Skeletal muscle tissue (tissue), 4 donors: ENCODE measurements around the gene DGKD. TPM values are rescaled to one million over a fixed set of nuclear protein-coding genes. Genes with fewer than 3 reads are reported as not detected.
A peak's percentile ranks its signal among the peaks of the same experiment; 100 is the strongest.

ENCODE experiments used
- H3K27ac ChIP-seq: one replicate; pipeline ENCODE4 v1.7.0; 2013; ENCODE audit warnings: mild to moderate bottlenecking, low read depth, low read length, inconsistent platforms
- H3K27me3 ChIP-seq, 3 donors: one replicate each; pipeline ENCODE4 v1.7.0; 2013; ENCODE audit warnings: low read length in 3 of 3; ENCODE audit not compliant: control insufficient read depth in 3 of 3, insufficient read depth in 3 of 3
- H3K36me3 ChIP-seq, 3 donors: one replicate each; pipeline ENCODE4 v1.7.0; 2013; ENCODE audit warnings: low read length in 3 of 3; ENCODE audit not compliant: control insufficient read depth in 3 of 3, insufficient read depth in 3 of 3
- H3K4me1 ChIP-seq, 3 donors: one replicate each; pipeline ENCODE4 v1.7.0; 2013; ENCODE audit warnings: low read length in 3 of 3, mild to moderate bottlenecking in 3 of 3; ENCODE audit not compliant: control insufficient read depth in 3 of 3, insufficient read depth in 3 of 3
- H3K4me3 ChIP-seq, 3 donors: one replicate each; pipeline ENCODE4 v1.7.0; 2013; ENCODE audit warnings: low read length in 3 of 3
- H3K9ac ChIP-seq, 3 donors: one replicate each; pipeline ENCODE4 v1.7.0; 2013; ENCODE audit warnings: low read length in 3 of 3, mild to moderate bottlenecking in 3 of 3, moderate library complexity in 2 of 3, low read depth in 1 of 3
- H3K9me3 ChIP-seq, 3 donors: one replicate each; pipeline ENCODE4 v1.7.0; 2013; ENCODE audit warnings: low read length in 3 of 3; ENCODE audit not compliant: control insufficient read depth in 3 of 3
- total RNA-seq: library from RNA; depleted of rRNA; stranded (reverse); fragments of >200 nt; gene quantifications from one replicate; pipeline ENCODE4 v1.2.3, GENCODE V29; 2014
- donor health status: Osteomylitis.

DGKD gene
- total RNA-seq, 1 donor from 2014 or later: 17.2 TPM

GRCh38 chr2:233430081-233430480, 75.8 kb downstream of the DGKD start:
- Histone ChIP-seq H3K4me3 (peak overlapping the region; percentile 58 to 66 (median 61)), H3K27ac (peak overlapping the region; percentile 98), H3K9me3 (no peaks in the 10 kb centered on the region), H3K36me3 (peaks cover 0 to 9% (median 4%) of the 10 kb centered on the region in 3 donors), H3K9ac (peak overlapping the region; percentile 85 to 90 (median 89)), H3K27me3 (no peaks in the 10 kb centered on the region), H3K4me1 (peaks cover 54 to 63% (median 63%) of the 10 kb centered on the region in 3 donors)

DNA sequence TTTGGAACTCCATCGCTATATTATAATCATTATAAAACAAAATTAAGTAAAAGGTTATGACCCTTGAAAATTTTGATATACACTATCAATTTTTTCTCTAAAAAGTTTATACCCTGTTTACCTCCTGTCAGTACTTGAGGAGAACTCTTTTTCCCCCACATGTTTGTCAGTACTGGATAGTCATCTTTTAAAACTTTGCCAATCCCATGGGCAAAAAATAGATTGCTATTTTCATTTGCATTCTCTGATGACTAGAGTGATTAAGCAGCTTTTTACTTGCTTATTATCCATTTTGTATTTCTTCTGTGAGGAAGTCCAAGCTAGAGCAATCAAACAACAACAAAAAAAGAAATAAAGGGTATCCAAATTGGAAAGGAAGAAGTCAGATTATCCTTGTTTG, 76.4 kb downstream of the DGKD start:
- Histone ChIP-seq H3K27me3 (no peaks in the 10 kb centered on the region), H3K9ac (peak overlapping the region in 2 of 3 donors; percentile 85 to 89), H3K27ac (peak overlapping the region; percentile 98), H3K36me3 (peaks cover 5 to 14% (median 9%) of the 10 kb centered on the region in 3 donors), H3K4me3 (no peak overlapping the region), H3K4me1 (peaks cover 56 to 69% (median 65%) of the 10 kb centered on the region in 3 donors), H3K9me3 (no peaks in the 10 kb centered on the region)

- Histone ChIP-seq H3K9ac (no peak overlapping the region), H3K9me3 (no peaks in the 10 kb centered on the region), H3K27ac (peak overlapping the region; percentile 70), H3K27me3 (no peaks in the 10 kb centered on the region), H3K36me3 (peaks cover 26 to 38% (median 32%) of the 10 kb centered on the region in 3 donors), H3K4me3 (no peak overlapping the region), H3K4me1 (peaks cover 64 to 72% (median 69%) of the 10 kb centered on the region in 3 donors)
These were observed 78.7 kb downstream of the DGKD start for GRCh38 chr2:233433029-233433428.

GRCh38 chr2:233433794-233434193, 79.5 kb downstream of the DGKD start:
- peaks cover 58 to 66% (median 64%) of the 10 kb centered on the region in 3 donors for H3K4me1 ChIP-seq
- H3K27me3 ChIP-seq: no peaks in the 10 kb centered on the region
- H3K4me3 ChIP-seq: no peak overlapping the region
- H3K9ac ChIP-seq: peak overlapping the region in 1 of 3 donors; percentile 41
- no peaks in the 10 kb centered on the region for H3K9me3 ChIP-seq
- H3K27ac ChIP-seq: peak overlapping the region; percentile 70
- peaks cover 34 to 46% (median 39%) of the 10 kb centered on the region in 3 donors for H3K36me3 ChIP-seq

DNA sequence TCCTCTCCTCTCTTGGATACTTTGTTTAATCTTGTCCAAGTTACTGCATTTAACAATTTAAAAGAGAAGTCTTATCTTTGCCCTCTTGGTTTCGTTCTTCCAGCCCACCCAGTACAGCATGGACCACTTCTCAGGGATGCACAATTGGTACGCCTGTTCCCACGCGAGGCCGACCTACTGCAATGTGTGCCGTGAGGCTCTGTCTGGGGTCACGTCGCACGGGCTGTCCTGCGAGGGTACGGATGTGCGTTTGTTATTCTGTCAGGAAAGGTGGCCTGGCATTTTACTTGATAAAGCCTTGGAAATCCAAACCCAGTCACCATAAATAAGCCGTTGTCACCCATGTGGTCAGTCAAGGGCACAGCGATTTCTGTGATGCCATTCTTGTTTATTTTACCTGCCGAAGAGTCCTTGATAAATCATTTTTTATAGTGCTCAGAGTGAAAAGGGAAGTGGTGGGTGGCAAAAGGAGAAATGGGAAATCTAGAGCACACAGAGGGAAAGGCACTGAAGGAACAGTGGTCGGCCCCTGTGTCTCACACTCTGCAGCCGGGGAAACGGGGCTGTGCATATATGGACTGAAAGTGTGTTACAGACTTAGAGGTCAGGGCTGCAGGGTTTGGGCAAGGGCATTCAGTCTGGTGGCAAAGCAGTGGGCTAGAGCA, 80.5 kb downstream of the DGKD start:
- Histone ChIP-seq H3K27ac (peak overlapping the region; percentile 70), H3K4me1 (peaks cover 56 to 67% (median 59%) of the 10 kb centered on the region in 3 donors), H3K4me3 (no peak overlapping the region), H3K36me3 (peaks cover 42 to 53% (median 48%) of the 10 kb centered on the region in 3 donors), H3K9me3 (no peaks in the 10 kb centered on the region), H3K9ac (peak overlapping the region in 1 of 3 donors; percentile 40), H3K27me3 (no peaks in the 10 kb centered on the region)

GRCh38 chr2:233435436-233436190, 81.3 kb downstream of the DGKD start:
- Histone ChIP-seq H3K4me1 (peaks cover 56 to 69% (median 60%) of the 10 kb centered on the region in 3 donors), H3K4me3 (peak overlapping the region in 2 of 3 donors; percentile 9 to 17), H3K36me3 (peaks cover 47 to 61% (median 54%) of the 10 kb centered on the region in 3 donors), H3K27me3 (no peaks in the 10 kb centered on the region), H3K27ac (peak overlapping the region; percentile 70), H3K9me3 (no peaks in the 10 kb centered on the region), H3K9ac (peak overlapping the region; percentile 21 to 40 (median 40))

- H3K9ac ChIP-seq: peak overlapping the region; percentile 7 to 63 (median 21)
- H3K36me3 ChIP-seq: peaks cover 47 to 66% (median 55%) of the 10 kb centered on the region in 3 donors
- H3K9me3 ChIP-seq: no peaks in the 10 kb centered on the region
- peak overlapping the region; percentile 70 for H3K27ac ChIP-seq
- H3K27me3 ChIP-seq: no peaks in the 10 kb centered on the region
- peak overlapping the region in 2 of 3 donors; percentile 9 to 17 for H3K4me3 ChIP-seq
- peaks cover 55 to 70% (median 60%) of the 10 kb centered on the region in 3 donors for H3K4me1 ChIP-seq
These were observed 81.9 kb downstream of the DGKD start for GRCh38 chr2:233436191-233436581.

DNA sequence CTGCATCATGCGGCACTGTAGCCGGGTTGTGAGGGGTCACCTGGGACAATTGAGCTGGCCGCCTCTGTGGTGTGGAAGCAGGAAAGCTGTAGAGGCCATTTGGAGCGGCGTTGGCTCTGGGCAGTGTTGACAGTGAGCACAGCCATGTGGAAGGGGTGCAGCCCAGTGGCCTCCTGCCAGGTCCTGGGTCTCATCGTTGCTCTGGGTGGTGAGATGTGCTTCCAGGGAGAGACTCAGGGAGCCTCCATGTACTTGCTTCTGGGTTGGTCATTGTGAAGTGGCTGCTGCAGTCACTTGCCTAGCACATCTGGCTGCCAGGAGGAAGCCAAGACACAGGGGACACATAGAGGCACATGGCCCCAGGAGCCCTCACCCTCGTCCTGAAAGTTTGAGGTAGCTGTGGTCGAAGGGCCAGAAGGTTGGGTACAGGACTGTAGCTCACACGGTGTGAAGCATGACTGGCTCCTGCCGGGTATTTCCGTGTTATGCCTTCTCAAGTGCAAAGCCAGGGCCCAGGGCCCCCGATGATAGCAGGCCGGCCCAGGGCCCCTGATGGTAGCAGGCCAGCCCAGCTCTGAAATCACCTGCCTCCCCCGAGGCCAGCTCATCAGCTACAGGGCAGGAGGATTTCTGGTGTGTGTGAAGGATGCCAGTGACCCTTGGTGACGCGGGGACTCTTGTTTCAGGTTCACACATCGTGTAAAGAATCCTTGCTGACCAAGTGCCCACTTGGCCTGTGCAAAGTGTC, 82.6 kb downstream of the DGKD start:
- H3K9ac ChIP-seq: peak overlapping the region; percentile 3 to 63 (median 7)
- H3K4me3 ChIP-seq: no peak overlapping the region
- H3K36me3 ChIP-seq: peaks cover 52 to 73% (median 61%) of the 10 kb centered on the region in 3 donors
- H3K27ac ChIP-seq: peak overlapping the region; percentile 36
- no peaks in the 10 kb centered on the region for H3K27me3 ChIP-seq
- H3K9me3 ChIP-seq: no peaks in the 10 kb centered on the region
- peaks cover 55 to 76% (median 60%) of the 10 kb centered on the region in 3 donors for H3K4me1 ChIP-seq

DNA sequence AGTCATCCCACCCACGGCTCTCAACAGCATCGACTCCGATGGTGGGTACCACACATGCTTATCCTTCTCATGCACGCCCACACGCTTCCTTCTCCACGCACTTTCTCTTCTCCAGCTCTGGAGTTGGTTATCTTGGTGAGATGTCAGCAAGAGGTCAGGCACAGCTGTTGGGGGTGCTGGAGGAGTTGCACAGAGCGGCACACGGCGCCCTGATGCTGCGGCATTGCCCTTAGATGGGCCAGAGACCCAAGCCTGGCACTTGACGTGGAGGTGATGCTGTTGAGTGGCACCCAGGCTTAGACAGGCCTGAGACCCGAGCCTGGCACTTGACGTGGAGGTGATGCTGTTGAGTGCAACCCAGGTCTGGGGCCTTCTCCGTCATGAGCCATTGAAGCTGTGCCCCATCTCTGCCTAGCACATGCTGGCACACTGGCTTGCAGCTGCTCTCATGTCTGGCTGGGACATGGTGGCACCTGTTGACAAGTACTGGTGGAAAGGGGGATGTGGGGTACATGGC, 83.2 kb downstream of the DGKD start:
- H3K4me3 ChIP-seq: peak overlapping the region in 1 of 3 donors; percentile 15
- peak overlapping the region; percentile 36 for H3K27ac ChIP-seq
- peaks cover 52 to 76% (median 65%) of the 10 kb centered on the region in 3 donors for H3K36me3 ChIP-seq
- H3K27me3 ChIP-seq: no peaks in the 10 kb centered on the region
- H3K9me3 ChIP-seq: no peaks in the 10 kb centered on the region
- H3K9ac ChIP-seq: peak overlapping the region in 1 of 3 donors; percentile 33
- peaks cover 55 to 79% (median 59%) of the 10 kb centered on the region in 3 donors for H3K4me1 ChIP-seq
